HG03175 (cell line): ENCODE results near the gene BABAM2.
"Not testable (repeated sequence)": the region's sequence is repeated elsewhere in the genome, so short reads cannot be mapped to it uniquely, and the experiment has no call there.

Source experiments
- ATAC-seq: cut with Tn5 transposase; IDR thresholded peaks from one replicate; pipeline ENCODE4 v1.9.1; 2021; ENCODE audit warnings: mild to moderate bottlenecking, moderate library complexity; ENCODE audit not compliant: unreplicated experiment

BABAM2 gene

GRCh38 chr2:27972311-27972710, 81.8 kb downstream of the BABAM2 start:
- ATAC-seq, result no peak

GRCh38 chr2:27973592-27973991, 83.1 kb downstream of the BABAM2 start:
- ATAC-seq, result no peak

- no peak for ATAC-seq
These were observed 85.8 kb downstream of the BABAM2 start for GRCh38 chr2:27976308-27976707.

GRCh38 chr2:27977731-27978312, 87.3 kb downstream of the BABAM2 start:
- ATAC-seq, result no peak

GRCh38 chr2:27978761-27979160, 88.2 kb downstream of the BABAM2 start:
- ATAC-seq, result not testable (repeated sequence)

- no peak for ATAC-seq
These were observed 89.7 kb downstream of the BABAM2 start for GRCh38 chr2:27980242-27980641.

- ATAC-seq, result no peak
These were observed 93.6 kb downstream of the BABAM2 start for GRCh38 chr2:27984153-27984552.

- no peak for ATAC-seq
These were observed 97.8 kb downstream of the BABAM2 start for GRCh38 chr2:27988306-27988705.

- no peak for ATAC-seq
These were observed 98.2 kb downstream of the BABAM2 start for GRCh38 chr2:27988718-27989117.

GRCh38 chr2:27989149-27989548, 98.6 kb downstream of the BABAM2 start:
- ATAC-seq, result no peak

- ATAC-seq, result no peak
These were observed 99.6 kb downstream of the BABAM2 start for GRCh38 chr2:27990030-27990590.

GRCh38 chr2:27991146-27991545, 100.6 kb downstream of the BABAM2 start:
- ATAC-seq, result no peak

- no peak for ATAC-seq
These were observed 102.4 kb downstream of the BABAM2 start for GRCh38 chr2:27992787-27993401.

GRCh38 chr2:27993402-27993787, 102.9 kb downstream of the BABAM2 start:
- no peak for ATAC-seq

GRCh38 chr2:27993950-27994728, 103.6 kb downstream of the BABAM2 start:
- no peak for ATAC-seq

- ATAC-seq, result no peak
These were observed 105.8 kb downstream of the BABAM2 start for GRCh38 chr2:27996156-27996922.

- no peak for ATAC-seq
These were observed 109.8 kb downstream of the BABAM2 start for GRCh38 chr2:28000287-28000686.

GRCh38 chr2:28002181-28002580, 111.7 kb downstream of the BABAM2 start:
- ATAC-seq, result no peak

GRCh38 chr2:28004086-28004485, 113.6 kb downstream of the BABAM2 start:
- ATAC-seq, result no peak

- ATAC-seq, result no peak
These were observed 119.2 kb downstream of the BABAM2 start for GRCh38 chr2:28009732-28010131.

- ATAC-seq, result no peak
These were observed 120.8 kb downstream of the BABAM2 start for GRCh38 chr2:28011322-28011737.
